GM12878 (cell line): Measurements from ENCODE around the gene BTBD9. TPM values are rescaled to one million over a fixed set of nuclear protein-coding genes. Genes with fewer than 3 reads are reported as not detected.

Experiments
- ATAC-seq: fragments of 200-7000 bp; cut with Tn5 transposase; 3 replicates; pipeline ENCODE4 v1.9.1; 2020; ENCODE audit warnings: mild to moderate bottlenecking, moderate library complexity
- BruUV-seq: library from RNA; stranded (reverse); fragments of 400-500 nt; replicated peaks from 2 replicates; lab custom pipeline; 2021; lab: Mats Ljungman, UMichigan
- CTCF ChIA-PET: fragments of 300-600 bp; sonication (Branson Sonifier 250); formaldehyde crosslinking; extraction: SDS; loops from one replicate; lab custom pipeline; 2021; ENCODE audit warnings: inconsistent platforms; lab: Yijun Ruan, JAX
- POLR2A ChIA-PET: fragments of 350-600 bp; formaldehyde crosslinking; extraction: SDS; loops from one replicate; lab custom pipeline; 2021; ENCODE audit warnings: inconsistent platforms; lab: Charles Lee
- RAD21 ChIA-PET: fragments of 300-600 bp; sonication (Branson Sonifier 250); formaldehyde crosslinking; loops from one replicate; lab custom pipeline; 2023; ENCODE audit warnings: antibody characterized with exemption; ENCODE audit not compliant: unreplicated experiment; lab: Charles Lee
- SMC1A ChIA-PET: fragments of 300-600 bp; sonication (Branson Sonifier 250); formaldehyde crosslinking; loops from one replicate; lab custom pipeline; 2023; ENCODE audit not compliant: unreplicated experiment, uncharacterized antibody; lab: Charles Lee
- DNase-seq: peaks from one replicate; pipeline ENCODE4 v3.0.0-alpha.2; 2011; ENCODE audit warnings: low read depth, low spot score
- FAIRE-seq: peaks from 3 replicates; lab custom pipeline; 2011; peaks lifted over from hg19 to GRCh38; lab: Jason Lieb, UNC
- H2AFZ ChIP-seq: 2 replicates; pipeline ENCODE4 v1.6.0; 2011; ENCODE audit warnings: low read depth, low read length, control low read depth; ENCODE audit not compliant: control insufficient read depth
- H3K27ac ChIP-seq: 2 replicates; pipeline ENCODE4 v1.5.1; 2011; ENCODE audit warnings: control low read depth; ENCODE audit not compliant: control insufficient read depth, insufficient read depth
- H3K27me3 ChIP-seq, 2 experiments: replicated peaks in 1 of 2; 2 replicates each; pipeline versions ENCODE4 v1.6.0 to v1.6.1; 2011; ENCODE audit warnings: low read length in 1 of 2; ENCODE audit not compliant: control insufficient read depth in 2 of 2, insufficient read depth in 2 of 2
- H3K36me3 ChIP-seq, 2 experiments: 2 replicates each; pipeline ENCODE4 v1.5.1; 2011; ENCODE audit warnings: low read length in 1 of 2; ENCODE audit not compliant: control insufficient read depth in 2 of 2, insufficient read depth in 2 of 2
- H3K4me1 ChIP-seq: 2 replicates; pipeline ENCODE4 v1.6.1; 2011; ENCODE audit warnings: mild to moderate bottlenecking, low read length, moderate library complexity, mixed read lengths; ENCODE audit not compliant: control insufficient read depth, insufficient read depth
- H3K4me2 ChIP-seq: 2 replicates; pipeline ENCODE4 v1.6.0; 2011; ENCODE audit warnings: control low read depth; ENCODE audit not compliant: control insufficient read depth, insufficient read depth
- H3K4me3 ChIP-seq: fragments of 200-600 bp; sonication (generic); 2 replicates; pipeline ENCODE4 v1.5.1; 2016
- H3K79me2 ChIP-seq: 2 replicates; pipeline ENCODE4 v1.6.0; 2011; ENCODE audit warnings: low read length; ENCODE audit not compliant: control insufficient read depth, insufficient read depth
- H3K9ac ChIP-seq: 2 replicates; pipeline ENCODE4 v1.8.0; 2011; ENCODE audit warnings: low read length, control low read depth, mixed read lengths; ENCODE audit not compliant: control insufficient read depth, insufficient read depth
- H3K9me3 ChIP-seq: replicated peaks from 3 replicates; pipeline ENCODE4 v1.5.1; 2011; ENCODE audit warnings: mild to moderate bottlenecking, low read length; ENCODE audit not compliant: control insufficient read depth, insufficient read depth
- H4K20me1 ChIP-seq: 2 replicates; pipeline ENCODE4 v1.6.0; 2011; ENCODE audit not compliant: control insufficient read depth, insufficient read depth
- BACH1 ChIP-seq: fragments of 450-650 bp; IDR thresholded peaks from 2 replicates; pipeline ENCODE4 v1.6.1; 2017; ENCODE audit warnings: mild to moderate bottlenecking, borderline replicate concordance
- CBX3 ChIP-seq: fragments of 200-600 bp; sonication (generic); IDR thresholded peaks from 2 replicates; pipeline ENCODE4 v1.6.1; 2016; ENCODE audit warnings: low read depth, borderline replicate concordance
- EED ChIP-seq: sonication (generic); IDR thresholded peaks from 2 replicates; pipeline ENCODE4 v1.6.1; 2016; ENCODE audit warnings: antibody characterized with exemption, low read depth
- HSF1 ChIP-seq: fragments of 150-350 bp; IDR thresholded peaks from 2 replicates; pipeline ENCODE4 v1.6.1; 2014; ENCODE audit warnings: mild to moderate bottlenecking, low read depth, low read length
- JUND ChIP-seq: IDR thresholded peaks from 2 replicates; pipeline ENCODE4 v1.6.1; 2012; ENCODE audit warnings: low read depth, mild to moderate bottlenecking, low read length, improper control_type of control experiment, moderate library complexity
- NFXL1 ChIP-seq: fragments of 450-650 bp; IDR thresholded peaks from 2 replicates; pipeline ENCODE4 v1.6.1; 2017; ENCODE audit warnings: antibody characterized with exemption, mild to moderate bottlenecking, borderline replicate concordance
- RELA ChIP-seq: fragments of 450-650 bp; IDR thresholded peaks from 2 replicates; pipeline ENCODE4 v1.8.0; 2014; ENCODE audit warnings: borderline replicate concordance; ENCODE audit not compliant: partially characterized antibody
- RELB ChIP-seq: fragments of 450-650 bp; IDR thresholded peaks from 2 replicates; pipeline ENCODE4 v1.6.1; 2017; ENCODE audit warnings: low read depth, mild to moderate bottlenecking, moderate library complexity
- RFX5 ChIP-seq: IDR thresholded peaks from 2 replicates; pipeline ENCODE4 v1.6.1; 2011; ENCODE audit warnings: low read depth, low read length, improper control_type of control experiment
- SIN3A ChIP-seq: IDR thresholded peaks from 2 replicates; pipeline ENCODE4 v1.6.1; 2012; ENCODE audit warnings: low read depth, low read length, improper control_type of control experiment
- TAF1 ChIP-seq: IDR thresholded peaks from 2 replicates; pipeline ENCODE4 v1.6.1; 2011; ENCODE audit warnings: mild to moderate bottlenecking, low read depth, low read length, borderline replicate concordance
- ZBTB11 ChIP-seq: fragments of 450-650 bp; formaldehyde crosslinking; IDR thresholded peaks from 2 replicates; pipeline ENCODE4 v1.5.0; 2022; ENCODE audit warnings: mild to moderate bottlenecking, missing genetic modification characterization
- ZNF217 ChIP-seq: fragments of 450-650 bp; IDR thresholded peaks from 2 replicates; pipeline ENCODE4 v1.6.1; 2017; ENCODE audit warnings: antibody characterized with exemption, mild to moderate bottlenecking
- ZNF384 ChIP-seq: IDR thresholded peaks from 2 replicates; pipeline ENCODE4 v1.6.1; 2012; ENCODE audit warnings: low read depth, mild to moderate bottlenecking, low read length, improper control_type of control experiment, borderline replicate concordance
- WGBS: methylation state at CpG from one replicate; pipeline ENCODE4 v1.1.6; 2016; ENCODE audit warnings: low lambda C conversion rate; ENCODE audit not compliant: insufficient replicate concordance, insufficient coverage; ENCODE audit errors: missing lambda C conversion rate; 5-methylcytosine and 5-hydroxymethylcytosine counted together
- in situ Hi-C: fragments of 300-500 bp; cut with MboI; formaldehyde crosslinking; loops from 9 replicates; pipeline ENCODE4 v1.14.3; 2018; ENCODE audit warnings: mixed read lengths
- intact Hi-C: fragments of 100-400 bp; cut with micrococcal nuclease; formaldehyde crosslinking; loops from one replicate; pipeline ENCODE4 v1.14.2; 2022; ENCODE audit not compliant: unreplicated experiment
- polyA plus RNA-seq, 11 experiments: library from polyadenylated mRNA; depleted of rRNA in 4 of 11; unstranded in 6 of 11; stranded (reverse) in 5 of 11; fragments of >200 nt; fragmentation: Nextera tagmentation in 4 of 11; fragmentation: Illumina TruSeq in 1 of 11; extraction: Ambion mirVana in 4 of 11; extraction: Trizol in 1 of 11; gene quantifications; 1 replicate in 1 of 11; 2 replicates in 10 of 11; pipeline versions ENCODE4 v1.2.1 to v1.2.3, GENCODE V29; 2011 to 2016; ENCODE audit warnings: inconsistent platforms in 2 of 11, missing spikeins in 2 of 11, low read depth in 1 of 11
- total RNA-seq, 4 experiments: library from RNA; depleted of rRNA in 3 of 4; stranded (reverse); fragments of >200 nt in 3 of 4; fragmentation: Illumina TruSeq in 1 of 4; extraction: Trizol in 1 of 4; gene quantifications; 2 replicates each; pipeline versions ENCODE4 v1.2.1 to v1.2.3, GENCODE V29; 2013 to 2021

The BTBD9 gene
- total and polyA plus RNA-seq, 10 of the 15 experiments (the other 5 are each of a cell fraction or from before 2014, with no cell fraction given), result 0.22 to 8.6 (median 4.6) TPM

- no peak for DNase-seq
- no peak overlapping the region for H3K9ac ChIP-seq
- WGBS, result 79% methylated on average over 13 of the region's 13 CpGs
- H3K27me3 ChIP-seq, result no peaks in the 10 kb centered on the region
- in situ Hi-C loops, result no loop called here
- no peak for FAIRE-seq
- H3K4me3 ChIP-seq, result no peak overlapping the region
- H3K4me1 ChIP-seq, result no peaks in the 10 kb centered on the region
- intact Hi-C loops, result no loop called here
- H3K4me2 ChIP-seq, result no peak overlapping the region
- TF ChIP-seq RELB (no peak), JUND (no peak), ZBTB11 (no peak), NFXL1 (no peak), BACH1 (no peak), SIN3A (no peak), TAF1 (no peak), ZNF217 (no peak), RELA (no peak), HSF1 (no peak), CBX3 (no peak), ZNF384 (no peak), EED (no peak), RFX5 (no peak)
- no peaks in the 10 kb centered on the region for H3K9me3 ChIP-seq
- no peaks in the 10 kb centered on the region for H3K79me2 ChIP-seq
- H2AFZ ChIP-seq, result no peak overlapping the region
- no peak overlapping the region for H3K27ac ChIP-seq
- SMC1A ChIA-PET, result no interaction called here
- no peak for ATAC-seq
- CTCF ChIA-PET, result no interaction called here
- RAD21 ChIA-PET, result no interaction called here
- POLR2A ChIA-PET, result no interaction called here
- BruUV-seq, result no TSS peak
- H3K36me3 ChIP-seq, result no peaks in the 10 kb centered on the region; a peak in 1 of 4 replicates
- H4K20me1 ChIP-seq, result no peaks in the 10 kb centered on the region
Measured at GRCh38 chr6:38168126-38168525, 471.6 kb downstream of the BTBD9 start.
